MCF 10A (cell line): ENCODE data around the gene PNPLA2. TPM values are rescaled to one million over a fixed set of nuclear protein-coding genes. Genes with fewer than 3 reads are reported as not detected.

Source experiments
- BruUV-seq: library from RNA; stranded (reverse); fragments of 400-500 nt; replicated peaks from 2 replicates; lab custom pipeline; 2021; lab: Mats Ljungman, UMichigan
- CTCF ChIA-PET: fragments of 300-600 bp; sonication (Branson Sonifier 250); formaldehyde crosslinking; extraction: SDS; loops from one replicate; lab custom pipeline; 2021; ENCODE audit warnings: antibody characterized with exemption, inconsistent platforms; lab: Yijun Ruan, JAX
- POLR2A ChIA-PET: fragments of 300-600, 350-650 bp; sonication (Branson Sonifier 250); formaldehyde crosslinking; extraction: SDS; loops from one replicate; lab custom pipeline; 2020; ENCODE audit warnings: antibody characterized with exemption, inconsistent platforms; lab: Yijun Ruan, JAX
- DNase-seq: peaks from one replicate; pipeline ENCODE4 v3.0.0-alpha.2; 2018; ENCODE audit not compliant: unreplicated experiment
- H3K27ac Mint-ChIP-seq: one replicate; pipeline ENCODE4 v1.8.0; 2022; ENCODE audit warnings: mild to moderate bottlenecking, low read depth, mixed read lengths; ENCODE audit not compliant: unreplicated experiment
- H3K27me3 Mint-ChIP-seq: one replicate; pipeline ENCODE4 v1.8.0; 2022; ENCODE audit warnings: mixed read lengths; ENCODE audit not compliant: insufficient read depth, unreplicated experiment
- H3K36me3 Mint-ChIP-seq: one replicate; pipeline ENCODE4 v1.8.0; 2022; ENCODE audit warnings: mild to moderate bottlenecking, moderate library complexity, mixed read lengths; ENCODE audit not compliant: insufficient read depth, unreplicated experiment
- H3K4me1 Mint-ChIP-seq: one replicate; pipeline ENCODE4 v1.8.0; 2022; ENCODE audit warnings: mixed read lengths; ENCODE audit not compliant: insufficient read depth, unreplicated experiment
- H3K4me3 Mint-ChIP-seq: one replicate; pipeline ENCODE4 v1.8.0; 2022; ENCODE audit warnings: mild to moderate bottlenecking, moderate library complexity, mixed read lengths; ENCODE audit not compliant: unreplicated experiment
- H3K9me3 Mint-ChIP-seq: one replicate; pipeline ENCODE4 v1.8.0; 2022; ENCODE audit warnings: mixed read lengths; ENCODE audit not compliant: unreplicated experiment
- CTCF ChIP-seq: fragments of 200-600 bp; IDR thresholded peaks from one replicate; pipeline ENCODE4 v1.8.0; 2022; ENCODE audit warnings: antibody characterized with exemption, mild to moderate bottlenecking; ENCODE audit not compliant: unreplicated experiment
- intact Hi-C: fragments of 100-400 bp; cut with micrococcal nuclease; formaldehyde crosslinking; loops from 2 replicates; pipeline ENCODE4 v1.14.1; 2022
- total RNA-seq: library from RNA; stranded (reverse); gene quantifications from 2 replicates; pipeline ENCODE4 v1.2.3, GENCODE V29; 2022

The PNPLA2 gene
- total RNA-seq, 1 experiment from 2014 or later, result 112 TPM

GRCh38 chr11:854601-855329 is 36.1 kb downstream of the PNPLA2 start:
- Mint-ChIP-seq H3K4me1 (no peaks in the 10 kb centered on the region), H3K27ac (no peak overlapping the region), H3K4me3 (no peak overlapping the region), H3K27me3 (no peaks in the 10 kb centered on the region), H3K36me3 (peaks cover 19% of the 10 kb centered on the region), H3K9me3 (no peaks in the 10 kb centered on the region)
- ChIA-PET POLR2A (no interaction called here), CTCF (no interaction called here)
- TF ChIP-seq CTCF, result no peak
- no TSS peak for BruUV-seq
- DNase-seq, result no peak
- intact Hi-C loops, result no loop called here

- intact Hi-C loops, result no loop called here
- POLR2A ChIA-PET, result no interaction called here
- Mint-ChIP-seq H3K36me3 (peaks cover 14% of the 10 kb centered on the region), H3K4me3 (no peak overlapping the region), H3K9me3 (no peaks in the 10 kb centered on the region), H3K27ac (no peak overlapping the region), H3K4me1 (no peaks in the 10 kb centered on the region), H3K27me3 (no peaks in the 10 kb centered on the region)
- no peak for TF ChIP-seq CTCF
- DNase-seq, result no peak
- BruUV-seq, result no TSS peak
- CTCF ChIA-PET, result no interaction called here
Observed at GRCh38 chr11:855330-855674, 36.6 kb downstream of the PNPLA2 start.

GRCh38 chr11:855796-856195 is 37.1 kb downstream of the PNPLA2 start:
- no peak for TF ChIP-seq CTCF
- H3K36me3 Mint-ChIP-seq, result peaks cover 12% of the 10 kb centered on the region
- H3K27ac Mint-ChIP-seq, result no peak overlapping the region
- CTCF ChIA-PET, result interaction anchor here (1.3 kb wide), 1 partner anchor 8 kb away, joined by 4 read pairs; no protein-coding TSS in a partner anchor
- POLR2A ChIA-PET, result interaction anchor here (1.4 kb wide), 1 partner anchor 8 kb away, joined by 4 read pairs; no protein-coding TSS in a partner anchor
- H3K9me3 Mint-ChIP-seq, result no peaks in the 10 kb centered on the region
- no peak overlapping the region for H3K4me3 Mint-ChIP-seq
- no peak for DNase-seq
- no TSS peak for BruUV-seq
- no peaks in the 10 kb centered on the region for H3K4me1 Mint-ChIP-seq
- intact Hi-C loops, result no loop called here
- no peaks in the 10 kb centered on the region for H3K27me3 Mint-ChIP-seq

- POLR2A ChIA-PET, result interaction anchor here (0.6 to 1.4 kb wide), 3 partner anchors 9 to 394 kb away, joined by 3 to 4 read pairs (median 3); no protein-coding TSS in a partner anchor
- no peak for DNase-seq
- no peak overlapping the region for H3K27ac Mint-ChIP-seq
- no peak overlapping the region for H3K4me3 Mint-ChIP-seq
- intact Hi-C loops, result no loop called here
- no peaks in the 10 kb centered on the region for H3K4me1 Mint-ChIP-seq
- H3K27me3 Mint-ChIP-seq, result no peaks in the 10 kb centered on the region
- H3K36me3 Mint-ChIP-seq, result peaks cover 14% of the 10 kb centered on the region
- TF ChIP-seq CTCF, result no peak
- H3K9me3 Mint-ChIP-seq, result no peaks in the 10 kb centered on the region
- no TSS peak for BruUV-seq
- CTCF ChIA-PET, result interaction anchor here (1.3 kb wide), 1 partner anchor 8 kb away, joined by 4 read pairs; no protein-coding TSS in a partner anchor
Observed at GRCh38 chr11:856397-856796, 37.7 kb downstream of the PNPLA2 start.
